ENCODE results near the gene KIAA1549.

KIAA1549 gene

DNA sequence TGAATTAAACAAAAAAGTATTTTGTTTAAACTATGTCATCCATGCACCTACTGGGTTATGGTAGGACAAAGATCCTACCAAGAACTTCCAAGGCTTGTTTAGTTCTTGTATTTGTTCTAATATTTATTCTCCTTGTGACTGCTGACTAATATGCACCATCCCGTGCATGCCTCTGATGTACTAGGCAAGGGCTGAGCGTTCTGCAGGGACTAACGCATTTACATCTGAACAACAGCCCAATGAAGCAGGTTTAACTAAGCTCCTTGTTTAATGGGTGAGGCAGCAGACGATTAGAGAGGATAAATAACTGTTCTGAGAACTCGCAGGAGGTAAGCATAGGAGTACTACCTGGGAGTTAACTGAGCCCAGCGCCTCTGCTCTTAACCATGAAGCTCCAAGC lies 64.9 kb downstream of the KIAA1549 start (continued):
- TF ChIP-seq ZSCAN4 (tag by site-specific recombination; IDR thresholded peaks at IDR 0.05), result no peak
- TF ChIP-seq ZNF239 (tag by site-specific recombination; IDR thresholded peaks at IDR 0.05), result no peak
- no peak for TF ChIP-seq ZNF645 (tag by site-specific recombination; IDR thresholded peaks at IDR 0.05)

- Histone ChIP-seq H3K27ac (ENCODE audit: extremely low read depth, low read depth, low read length) (no peak overlapping the region), H3K9me3 (ENCODE audit: control insufficient read depth, insufficient read depth, low read depth, low read length) (no peaks in the 10 kb centered on the region), H3K36me3 (ENCODE audit: control insufficient read depth in 2 of 2, insufficient read depth in 1 of 2, low read length in 2 of 2) (peaks cover 0 to 23% of the 10 kb centered on the region in 2 experiments; a peak in 1 of 3 replicates), H3K4me1 (ENCODE audit: control insufficient read depth, insufficient read depth, low read length) (no peaks in the 10 kb centered on the region), H3K4me3 (ENCODE audit: low read depth, low read length) (no peak overlapping the region)
- CTCF ChIA-PET, result interaction anchor here (0.6 to 1.4 kb wide), 2 partner anchors 12 to 626 kb away, joined by 3 read pairs; no protein-coding TSS in a partner anchor
- TF ChIP-seq ZNF366 (tag by site-specific recombination; conservative IDR thresholded peaks at IDR 0.05) (peak; percentile 54; the same call in 1 of the 2 replicates), ZNF174 (tag by site-specific recombination; IDR thresholded peaks at IDR 0.05) (no peak)
- POLR2A ChIA-PET, result no interaction called here
These were observed 67.4 kb downstream of the KIAA1549 start for GRCh38 chr7:138913783-138914182.

DNA sequence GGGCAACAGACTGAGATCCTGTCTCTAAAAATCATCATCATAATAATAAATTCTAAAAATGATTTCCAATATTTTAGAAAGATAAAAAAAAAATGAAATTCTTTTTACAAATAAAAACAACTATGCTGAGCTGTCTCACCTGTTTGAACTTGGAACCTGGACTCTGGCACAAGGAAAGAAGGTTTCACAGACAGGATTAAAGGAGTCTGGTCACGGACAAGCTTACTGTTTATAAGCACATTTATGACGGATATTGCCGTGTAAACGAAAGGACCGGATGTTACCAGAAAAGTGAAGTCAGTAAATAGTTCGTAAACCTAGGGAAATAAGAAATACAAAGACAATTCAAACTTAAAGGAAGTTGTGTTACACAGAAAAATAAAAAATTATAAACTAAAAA lies 70.2 kb downstream of the KIAA1549 start:
- no peak overlapping the region for H3K27ac ChIP-seq (ENCODE audit: extremely low read depth, low read depth, low read length)
- POLR2A ChIA-PET, result no interaction called here
- H3K9me3 ChIP-seq (ENCODE audit: control insufficient read depth, insufficient read depth, low read depth, low read length), result no peaks in the 10 kb centered on the region
- CTCF ChIA-PET, result no interaction called here
- no peak for TF ChIP-seq ZBTB21 (tag by site-specific recombination; IDR thresholded peaks at IDR 0.05)
- TF ChIP-seq ZNF544 (tag by site-specific recombination; IDR thresholded peaks at IDR 0.05), result no peak
- TF ChIP-seq ZNF2 (tag by site-specific recombination; IDR thresholded peaks at IDR 0.05), result no peak
- TF ChIP-seq, protein P1, sequence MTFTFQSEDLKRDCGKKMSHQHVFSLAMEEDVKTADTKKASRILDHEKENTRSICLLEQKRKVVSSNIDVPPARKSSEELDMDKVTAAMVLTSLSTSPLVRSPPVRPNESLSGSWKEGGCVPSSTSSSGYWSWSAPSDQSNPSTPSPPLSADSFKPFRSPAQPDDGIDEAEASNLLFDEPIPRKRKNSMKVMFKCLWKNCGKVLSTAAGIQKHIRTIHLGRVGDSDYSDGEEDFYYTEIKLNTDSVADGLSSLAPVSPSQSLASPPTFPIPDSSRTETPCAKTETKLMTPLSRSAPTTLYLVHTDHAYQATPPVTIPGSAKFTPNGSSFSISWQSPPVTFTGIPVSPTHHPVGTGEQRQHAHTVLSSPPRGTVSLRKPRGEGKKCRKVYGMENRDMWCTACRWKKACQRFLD (tag by site-specific recombination; IDR thresholded peaks at IDR 0.05), result no peak
- TF ChIP-seq ZNF140 (tag by site-specific recombination; IDR thresholded peaks at IDR 0.05), result no peak
- TF ChIP-seq ZNF645 (tag by site-specific recombination; IDR thresholded peaks at IDR 0.05), result no peak
- TF ChIP-seq AEBP2 (tag by site-specific recombination; IDR thresholded peaks at IDR 0.05; ENCODE audit: borderline replicate concordance), result no peak
- TF ChIP-seq, protein P2, sequence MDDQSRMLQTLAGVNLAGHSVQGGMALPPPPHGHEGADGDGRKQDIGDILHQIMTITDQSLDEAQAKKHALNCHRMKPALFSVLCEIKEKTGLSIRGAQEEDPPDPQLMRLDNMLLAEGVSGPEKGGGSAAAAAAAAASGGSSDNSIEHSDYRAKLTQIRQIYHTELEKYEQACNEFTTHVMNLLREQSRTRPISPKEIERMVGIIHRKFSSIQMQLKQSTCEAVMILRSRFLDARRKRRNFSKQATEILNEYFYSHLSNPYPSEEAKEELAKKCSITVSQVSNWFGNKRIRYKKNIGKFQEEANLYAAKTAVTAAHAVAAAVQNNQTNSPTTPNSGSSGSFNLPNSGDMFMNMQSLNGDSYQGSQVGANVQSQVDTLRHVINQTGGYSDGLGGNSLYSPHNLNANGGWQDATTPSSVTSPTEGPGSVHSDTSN (CRISPR knock-in tag; IDR thresholded peaks at IDR 0.05), result no peak
- TF ChIP-seq ZSCAN23 (tag by site-specific recombination; IDR thresholded peaks at IDR 0.05), result no peak
- no peak for TF ChIP-seq ZNF175 (tag by site-specific recombination; IDR thresholded peaks at IDR 0.05)
- TF ChIP-seq ZNF184 (tag by site-specific recombination; IDR thresholded peaks at IDR 0.05), result no peak
- TF ChIP-seq ZNF791 (tag by site-specific recombination; IDR thresholded peaks at IDR 0.05), result no peak
- TF ChIP-seq ZNF623 (tag by site-specific recombination; IDR thresholded peaks at IDR 0.05), result no peak
- TF ChIP-seq, protein P3, sequence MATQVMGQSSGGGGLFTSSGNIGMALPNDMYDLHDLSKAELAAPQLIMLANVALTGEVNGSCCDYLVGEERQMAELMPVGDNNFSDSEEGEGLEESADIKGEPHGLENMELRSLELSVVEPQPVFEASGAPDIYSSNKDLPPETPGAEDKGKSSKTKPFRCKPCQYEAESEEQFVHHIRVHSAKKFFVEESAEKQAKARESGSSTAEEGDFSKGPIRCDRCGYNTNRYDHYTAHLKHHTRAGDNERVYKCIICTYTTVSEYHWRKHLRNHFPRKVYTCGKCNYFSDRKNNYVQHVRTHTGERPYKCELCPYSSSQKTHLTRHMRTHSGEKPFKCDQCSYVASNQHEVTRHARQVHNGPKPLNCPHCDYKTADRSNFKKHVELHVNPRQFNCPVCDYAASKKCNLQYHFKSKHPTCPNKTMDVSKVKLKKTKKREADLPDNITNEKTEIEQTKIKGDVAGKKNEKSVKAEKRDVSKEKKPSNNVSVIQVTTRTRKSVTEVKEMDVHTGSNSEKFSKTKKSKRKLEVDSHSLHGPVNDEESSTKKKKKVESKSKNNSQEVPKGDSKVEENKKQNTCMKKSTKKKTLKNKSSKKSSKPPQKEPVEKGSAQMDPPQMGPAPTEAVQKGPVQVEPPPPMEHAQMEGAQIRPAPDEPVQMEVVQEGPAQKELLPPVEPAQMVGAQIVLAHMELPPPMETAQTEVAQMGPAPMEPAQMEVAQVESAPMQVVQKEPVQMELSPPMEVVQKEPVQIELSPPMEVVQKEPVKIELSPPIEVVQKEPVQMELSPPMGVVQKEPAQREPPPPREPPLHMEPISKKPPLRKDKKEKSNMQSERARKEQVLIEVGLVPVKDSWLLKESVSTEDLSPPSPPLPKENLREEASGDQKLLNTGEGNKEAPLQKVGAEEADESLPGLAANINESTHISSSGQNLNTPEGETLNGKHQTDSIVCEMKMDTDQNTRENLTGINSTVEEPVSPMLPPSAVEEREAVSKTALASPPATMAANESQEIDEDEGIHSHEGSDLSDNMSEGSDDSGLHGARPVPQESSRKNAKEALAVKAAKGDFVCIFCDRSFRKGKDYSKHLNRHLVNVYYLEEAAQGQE (tag by site-specific recombination; IDR thresholded peaks at IDR 0.05), result no peak
- no peaks in the 10 kb centered on the region for H3K4me1 ChIP-seq (ENCODE audit: control insufficient read depth, insufficient read depth, low read length)
- H3K4me3 ChIP-seq (ENCODE audit: low read depth, low read length), result no peak overlapping the region
- H3K36me3 ChIP-seq (ENCODE audit: control insufficient read depth in 2 of 2, insufficient read depth in 1 of 2, low read length in 2 of 2), result peaks cover 0 to 23% of the 10 kb centered on the region in 2 experiments; a peak in 1 of 3 replicates
